ENCODE results near the gene SMIM1.
"Not testable (repeated sequence)": the region's sequence is repeated elsewhere in the genome, so short reads cannot be mapped to it uniquely, and the experiment has no call there.

SMIM1 gene

DNA sequence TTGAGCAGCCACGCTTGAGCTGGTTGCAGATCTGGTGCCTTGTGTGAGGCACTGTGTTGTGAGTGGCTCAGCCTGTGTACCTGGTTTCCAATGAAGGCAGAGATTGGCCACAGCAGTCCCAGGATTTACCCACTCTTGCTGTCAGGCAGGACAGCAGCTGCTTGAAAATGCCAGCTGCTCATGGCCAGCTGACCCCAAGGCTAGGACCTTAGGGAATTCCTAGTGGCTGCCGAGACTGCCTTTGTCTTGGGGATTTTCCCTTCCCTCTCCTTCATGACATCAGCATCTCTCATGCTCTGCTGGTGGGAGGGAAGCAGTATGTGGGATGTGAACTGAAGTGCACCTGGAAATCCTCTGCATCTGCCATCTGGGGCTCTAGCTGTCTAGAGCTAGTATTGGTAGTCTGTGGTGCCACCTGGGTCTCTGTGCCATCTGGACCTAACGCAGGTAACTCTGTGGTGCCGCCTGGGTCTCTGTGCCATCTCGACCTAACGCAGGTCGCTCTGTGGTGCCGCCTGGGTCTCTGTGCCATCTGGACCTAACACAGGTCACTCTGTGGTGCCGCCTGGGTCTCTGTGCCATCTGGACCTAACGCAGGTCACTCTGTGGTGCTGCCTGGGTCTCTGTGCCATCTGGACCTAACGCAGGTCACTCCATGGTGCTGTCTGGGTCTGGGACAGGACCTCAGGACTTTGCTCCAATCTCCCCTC lies 27.6 kb downstream of the SMIM1 start:
- no peak for FAIRE-seq

DNA sequence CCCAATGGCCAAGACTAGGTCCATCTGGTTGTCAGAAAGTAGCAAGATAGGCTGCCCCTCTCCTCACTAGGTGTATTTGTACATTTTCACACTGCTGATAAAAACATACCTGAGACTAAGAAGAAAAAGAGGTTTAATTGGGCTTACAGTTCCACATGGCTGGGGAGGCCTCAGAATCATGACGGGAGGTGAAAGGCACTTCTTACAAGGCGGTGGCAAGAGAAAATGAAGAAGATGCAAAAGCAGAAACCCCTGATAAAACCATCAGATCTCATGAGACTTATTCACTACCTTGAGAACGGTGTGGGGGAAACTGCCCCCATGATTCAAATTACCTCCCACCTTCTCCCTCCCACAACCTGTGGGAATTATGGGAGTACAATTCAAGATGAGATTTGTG lies 28.2 kb downstream of the SMIM1 start:
- FAIRE-seq, result not testable (repeated sequence)

DNA sequence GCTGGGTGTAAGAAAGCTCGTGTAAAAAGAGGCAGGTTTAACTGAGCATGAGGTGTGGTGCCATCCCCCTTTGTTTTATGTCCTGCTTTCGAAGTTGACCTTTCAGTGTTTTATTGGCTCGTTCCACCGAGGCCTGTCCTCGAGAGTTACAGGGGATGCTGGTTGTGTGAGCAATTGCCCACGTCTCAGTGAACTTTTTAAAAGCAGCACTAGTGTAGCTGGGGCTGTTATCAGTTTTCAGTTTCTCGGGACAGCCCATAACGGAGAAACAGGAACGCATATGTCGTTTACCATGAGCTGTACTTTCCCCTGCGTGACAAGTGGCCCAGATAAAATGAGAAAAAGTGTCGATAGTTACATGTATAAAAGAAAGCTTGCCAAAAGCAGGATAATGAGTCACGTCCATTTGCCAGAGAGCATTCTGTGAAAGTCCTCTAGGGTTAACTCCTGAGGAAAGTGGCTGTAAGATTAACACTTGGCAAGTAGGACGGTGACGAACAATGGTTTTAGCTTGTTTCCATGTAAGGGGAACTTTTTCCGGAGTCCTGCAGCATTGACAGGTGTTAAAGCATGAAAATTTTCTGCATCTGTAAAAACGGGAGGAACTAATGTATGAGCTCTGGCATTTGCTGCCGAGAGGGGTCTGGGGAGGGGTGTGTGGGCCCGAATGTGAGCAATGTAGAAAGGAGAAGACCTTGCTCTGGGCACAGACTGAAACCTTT lies 31.5 kb downstream of the SMIM1 start:
- no peak for FAIRE-seq

DNA sequence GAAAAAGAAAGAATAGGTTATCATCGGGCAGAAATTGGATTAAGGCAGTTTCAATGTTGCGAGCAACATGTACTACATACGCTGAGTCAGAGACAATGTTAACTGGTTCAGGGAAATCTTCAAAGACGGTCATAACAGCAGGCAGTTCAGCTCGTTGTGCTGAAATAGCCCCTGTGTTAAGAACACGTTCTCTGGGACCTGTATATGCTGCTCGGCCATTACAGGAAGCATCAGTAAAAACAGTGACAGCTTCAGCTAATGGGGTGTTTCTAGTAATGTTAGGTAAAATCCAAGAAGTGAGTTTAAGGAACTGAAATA lies 32.0 kb downstream of the SMIM1 start:
- FAIRE-seq, result not testable (repeated sequence)

DNA sequence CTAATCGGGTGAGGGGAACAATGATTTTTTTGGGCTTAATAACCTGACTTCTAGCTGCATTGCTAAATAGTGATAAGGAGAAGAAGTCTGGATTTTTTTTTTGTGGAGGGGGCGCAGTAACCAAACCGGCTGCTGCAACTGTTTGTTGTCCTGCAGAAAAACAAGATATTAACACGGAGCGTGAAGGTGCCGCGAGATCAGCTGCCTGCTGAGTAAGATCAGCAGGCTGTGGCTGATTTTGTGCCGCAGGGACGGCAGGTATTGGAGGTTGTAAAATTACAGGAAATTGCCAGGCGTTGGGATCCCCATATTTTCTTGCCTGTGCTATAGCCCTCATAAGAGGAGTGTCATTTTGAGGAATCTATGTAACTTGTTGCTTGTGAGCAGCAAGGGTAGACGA lies 32.5 kb downstream of the SMIM1 start:
- FAIRE-seq, result no peak

DNA sequence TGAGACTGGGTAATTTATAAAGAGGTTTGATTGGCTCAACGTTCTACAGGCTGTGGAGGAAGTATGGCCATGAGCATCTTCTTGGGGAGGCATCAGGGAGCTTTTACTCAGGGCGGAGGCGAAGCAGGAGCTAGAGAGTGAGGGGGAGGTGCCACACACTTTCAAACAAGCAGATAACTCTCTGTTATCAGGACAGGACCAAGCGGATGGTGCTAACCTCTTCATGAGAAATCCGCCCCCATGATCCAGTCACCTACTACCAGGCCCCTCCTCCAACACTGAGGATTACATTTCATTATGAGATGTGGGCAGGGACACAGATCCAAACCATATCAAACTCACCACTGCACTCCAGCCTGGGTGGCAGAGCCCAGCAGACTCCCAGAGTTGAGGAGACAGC lies 35.2 kb downstream of the SMIM1 start:
- no peak for FAIRE-seq

DNA sequence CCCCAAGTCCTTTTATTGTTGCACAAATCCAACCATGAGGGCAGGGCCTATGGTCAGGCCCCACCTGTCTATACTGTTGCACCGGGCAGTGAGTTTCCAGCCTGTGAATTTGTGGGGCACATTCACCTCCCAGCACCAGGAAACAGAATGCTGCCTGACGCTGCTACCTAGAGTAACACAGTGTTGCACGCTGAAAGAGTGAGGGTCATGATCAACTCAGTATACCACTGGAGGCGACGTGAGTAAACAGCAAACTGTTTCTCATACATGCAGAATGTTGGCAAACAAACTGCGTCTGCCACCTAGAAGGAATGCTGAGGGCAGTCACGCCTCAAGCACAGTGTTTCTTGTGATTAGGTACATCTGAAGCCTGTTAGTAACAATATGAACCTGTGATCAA lies 37.1 kb downstream of the SMIM1 start:
- no peak for FAIRE-seq

DNA sequence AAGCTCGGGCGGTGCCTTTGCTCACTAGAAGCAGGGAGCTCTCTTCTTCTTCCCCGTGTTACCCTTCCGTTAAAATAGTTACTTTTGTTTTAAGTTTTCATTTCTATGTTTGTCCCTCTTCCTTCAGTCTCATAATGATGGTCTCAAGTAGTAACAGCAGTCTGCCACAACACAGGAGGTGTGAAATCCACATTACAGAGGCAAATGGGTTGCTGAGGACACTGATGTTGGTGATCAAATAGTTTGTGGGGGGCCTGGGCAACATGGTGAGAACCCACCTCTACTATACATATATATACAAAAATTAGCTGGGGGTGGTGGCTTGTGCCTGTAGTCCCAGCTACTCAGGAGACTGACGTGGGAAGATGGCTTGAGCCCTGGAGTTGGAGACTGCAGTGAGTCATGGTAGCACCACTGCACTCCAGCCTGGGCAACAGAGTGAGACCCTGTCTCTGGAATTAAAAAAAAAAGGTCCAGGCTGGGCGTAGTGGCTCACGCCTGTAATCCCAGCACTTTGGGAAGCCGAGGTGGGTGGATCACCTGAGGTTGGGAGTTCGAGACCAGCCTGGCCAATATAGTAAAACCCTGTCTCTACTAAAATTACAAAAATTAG lies 37.7 kb downstream of the SMIM1 start:
- FAIRE-seq, result not testable (repeated sequence)

DNA sequence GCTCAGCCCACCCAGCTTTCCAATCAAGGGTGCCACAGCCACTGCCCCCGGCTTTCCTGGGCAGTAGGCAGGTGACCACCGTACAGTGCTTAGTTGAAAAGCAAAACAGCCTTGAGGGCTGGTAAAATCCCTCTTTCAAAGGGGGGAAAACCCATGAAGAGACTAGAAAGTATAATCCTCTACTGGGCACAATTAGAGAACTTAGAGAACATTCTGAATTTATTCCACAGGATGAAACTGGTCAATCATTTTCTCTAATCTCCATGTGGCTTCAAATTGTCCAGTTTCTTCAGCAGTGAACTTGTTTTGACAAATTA lies 39.0 kb downstream of the SMIM1 start:
- no peak for FAIRE-seq

DNA sequence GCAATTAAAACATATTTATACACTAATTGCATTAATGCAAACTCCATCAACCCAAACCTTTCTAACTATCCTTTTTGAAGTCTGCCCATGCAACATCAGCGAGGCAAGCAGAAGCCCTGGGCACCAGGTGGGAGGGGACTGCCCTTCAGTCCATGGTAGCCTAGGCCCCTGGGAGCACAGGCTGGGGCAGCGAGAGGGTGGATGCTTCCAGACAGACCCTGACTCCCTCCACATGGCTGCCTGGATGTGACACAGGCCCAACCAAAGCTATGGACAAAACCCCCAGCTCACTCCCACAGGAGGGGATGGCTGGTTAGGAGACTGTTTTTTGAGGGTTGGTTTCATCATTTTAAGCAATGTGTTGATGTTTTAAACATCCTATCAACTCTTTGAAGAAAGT lies 41.5 kb downstream of the SMIM1 start:
- FAIRE-seq, result no peak

DNA sequence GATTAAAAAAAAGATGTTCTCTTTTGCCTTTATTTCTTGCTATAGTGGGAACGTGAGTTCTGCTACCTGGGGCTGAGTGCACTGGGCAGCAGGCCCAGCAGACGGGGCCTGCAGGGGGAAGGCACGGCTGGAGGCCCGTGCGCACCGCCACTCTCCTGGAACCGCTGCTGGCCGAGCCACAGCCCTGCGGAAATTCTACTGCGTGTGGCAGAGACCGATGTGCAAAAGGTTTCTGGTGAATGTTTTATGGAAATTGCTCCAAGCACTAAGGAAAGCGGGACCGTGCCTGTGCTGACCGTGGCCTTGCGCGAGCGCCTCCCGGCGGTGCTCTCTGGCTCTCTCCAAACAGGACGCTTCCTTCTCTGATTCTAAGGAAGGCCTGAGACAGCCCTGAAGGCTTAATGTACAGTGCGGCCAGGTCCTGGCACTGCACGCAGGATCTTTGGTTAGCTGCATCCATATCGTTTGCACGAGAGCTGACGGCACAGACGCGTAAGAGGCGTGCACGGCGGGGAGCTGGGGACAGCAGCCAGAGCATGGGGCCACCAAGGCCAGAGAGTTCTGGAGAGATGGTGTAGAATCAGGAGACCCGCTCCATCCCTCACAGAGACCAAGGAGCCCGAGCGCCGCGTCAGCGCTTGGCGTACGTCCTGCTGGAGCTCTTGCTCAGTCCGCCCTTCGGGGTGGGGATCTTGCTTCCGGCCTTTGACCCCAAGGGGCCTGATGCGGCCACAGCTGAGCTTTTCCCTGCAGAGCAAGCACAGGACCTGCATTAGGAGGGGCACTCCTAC lies 42.4 kb downstream of the SMIM1 start:
- no peak for FAIRE-seq

DNA sequence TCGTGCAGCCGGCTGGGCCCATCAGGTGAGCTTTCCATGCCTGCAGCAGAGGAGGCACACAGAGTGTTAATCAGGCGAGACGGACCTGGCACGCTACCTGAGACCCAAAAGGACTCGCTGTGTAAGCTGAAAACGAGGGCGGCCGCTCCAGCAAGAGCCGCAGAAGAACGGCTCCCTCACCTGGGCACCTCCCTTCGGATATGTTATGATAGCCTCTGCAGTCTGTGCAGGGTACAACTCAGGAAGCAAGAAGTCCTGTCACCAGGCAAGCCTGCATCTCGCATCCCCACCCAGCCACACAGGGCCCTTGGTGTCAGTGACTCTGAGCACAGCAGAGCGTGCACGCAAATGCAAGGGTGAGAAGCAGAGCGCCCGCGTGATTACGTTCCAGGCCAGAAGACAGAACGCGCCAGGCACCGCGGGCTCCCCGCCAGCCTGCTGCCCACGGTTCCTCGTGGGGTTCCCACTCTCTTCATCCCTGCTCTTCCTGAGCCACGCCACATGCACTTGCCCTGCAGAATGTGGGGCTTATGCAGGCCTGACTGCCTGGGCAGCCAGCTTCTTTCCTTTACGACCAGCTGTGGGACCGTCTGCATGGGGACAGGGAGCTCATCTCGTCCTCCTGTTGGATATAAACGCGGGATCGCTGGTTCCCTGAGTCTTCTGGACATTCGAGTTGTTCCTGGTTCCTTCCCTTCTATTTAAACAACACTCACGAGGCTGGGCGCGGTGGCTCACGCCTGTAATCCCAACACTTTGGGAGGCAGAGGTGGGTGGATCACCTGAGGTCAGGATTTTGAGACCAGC lies 44.0 kb downstream of the SMIM1 start:
- FAIRE-seq, result no peak

DNA sequence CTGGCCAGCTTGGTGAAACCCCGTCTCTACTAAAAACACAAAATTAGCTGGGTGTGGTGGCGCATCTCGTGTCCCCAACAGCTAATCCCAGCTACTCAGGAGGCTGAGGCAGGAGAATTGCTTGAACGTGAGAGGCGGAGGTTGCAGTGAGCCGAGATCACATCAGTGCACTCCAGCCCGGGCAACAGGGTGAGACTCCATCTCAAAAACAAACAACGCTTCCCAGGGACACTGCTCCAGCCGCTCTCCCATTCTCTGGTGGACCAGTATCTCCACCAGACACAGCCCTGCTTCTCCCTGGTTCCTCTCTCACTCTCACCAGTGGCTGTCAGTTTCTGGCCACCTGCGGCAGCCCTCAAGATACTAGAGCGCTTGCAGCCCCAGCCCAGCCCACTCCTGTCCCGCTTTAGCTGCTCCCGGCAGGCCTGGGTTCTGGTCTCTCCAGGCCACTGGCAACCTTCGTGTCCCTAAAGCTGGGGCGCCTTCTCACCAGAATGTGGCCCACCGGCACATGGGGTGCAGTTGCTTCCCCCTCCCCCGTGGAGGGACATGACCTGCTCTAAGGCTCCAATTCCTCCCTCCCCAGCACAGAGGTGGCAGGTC lies 44.7 kb downstream of the SMIM1 start:
- no peak for FAIRE-seq

DNA sequence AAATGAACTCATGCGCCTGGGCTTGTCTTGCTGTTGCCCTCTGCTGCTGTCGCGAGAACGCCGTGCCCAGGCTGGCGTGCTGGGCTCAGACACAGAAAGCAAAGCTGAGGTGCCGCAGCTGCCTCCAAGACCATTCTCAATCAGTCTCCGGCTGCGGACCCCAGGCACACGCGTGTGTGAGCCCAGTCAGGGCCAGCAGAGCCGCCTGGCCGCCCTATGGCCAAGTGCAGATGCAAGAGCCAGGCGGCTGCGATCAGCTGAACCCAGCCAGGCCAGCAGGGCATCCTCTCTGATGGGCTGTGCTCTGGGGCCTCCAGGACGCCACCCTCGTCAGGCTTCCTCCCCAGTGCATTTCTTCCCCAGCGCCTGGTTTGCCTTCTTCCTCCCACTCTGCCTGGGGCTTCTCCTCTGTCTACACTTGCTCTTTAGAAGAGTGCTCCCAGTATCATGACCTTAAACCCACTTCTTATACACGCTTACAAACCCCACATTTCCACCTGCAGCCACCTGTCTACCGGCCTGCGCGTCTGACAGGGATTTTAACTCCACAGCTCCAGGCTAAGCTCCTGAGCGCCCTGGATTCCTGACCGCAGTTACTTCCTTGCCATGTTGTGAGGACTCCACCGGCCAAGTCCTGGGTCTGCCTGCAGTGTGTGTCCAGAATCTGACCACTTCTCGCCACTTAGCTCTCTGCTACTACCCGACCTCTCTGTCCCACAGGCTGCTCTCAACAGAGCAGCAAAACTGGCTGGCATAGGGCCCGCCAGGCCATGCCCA lies 45.5 kb downstream of the SMIM1 start:
- no peak for FAIRE-seq

DNA sequence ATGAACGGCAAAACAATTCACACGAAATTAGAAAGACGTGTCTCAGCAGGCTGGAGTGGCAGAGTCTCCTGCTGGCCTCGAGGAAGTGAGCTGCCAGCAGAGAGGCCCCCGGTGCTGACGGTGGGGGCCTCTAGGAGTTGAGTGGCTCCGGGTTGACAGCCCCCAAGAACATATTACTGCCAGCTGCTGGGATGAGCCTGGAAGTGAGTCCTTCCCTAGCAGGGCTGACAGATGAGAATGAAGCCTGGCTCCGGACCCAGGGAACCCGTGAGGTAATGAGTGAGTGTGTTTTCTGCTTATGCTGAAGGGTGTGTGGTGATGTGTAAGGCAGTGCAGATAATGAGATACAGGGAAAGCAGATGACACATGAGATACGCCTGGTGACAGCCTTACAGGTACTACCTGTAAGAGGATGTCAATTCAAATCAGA lies 47.2 kb downstream of the SMIM1 start:
- no peak for FAIRE-seq

DNA sequence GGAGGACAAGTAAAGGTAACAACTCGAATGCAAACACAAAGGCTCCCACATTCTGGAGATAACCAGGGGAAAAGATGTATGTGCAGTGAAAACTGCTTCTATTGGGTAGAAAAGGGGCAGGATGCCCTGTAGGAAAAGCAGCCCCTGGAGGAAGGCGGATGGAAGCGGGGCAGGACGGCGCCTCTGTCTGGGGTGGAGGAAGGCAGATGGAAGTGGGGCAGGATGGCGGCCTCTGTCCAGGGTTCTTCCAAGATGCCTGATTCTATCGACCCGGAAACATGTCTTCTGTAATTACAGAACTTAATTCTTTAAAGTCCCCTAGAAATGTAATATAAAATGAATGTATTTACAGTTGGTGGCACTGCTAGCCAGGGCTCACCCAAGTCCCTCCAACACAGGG lies 47.8 kb downstream of the SMIM1 start:
- FAIRE-seq, result no peak

DNA sequence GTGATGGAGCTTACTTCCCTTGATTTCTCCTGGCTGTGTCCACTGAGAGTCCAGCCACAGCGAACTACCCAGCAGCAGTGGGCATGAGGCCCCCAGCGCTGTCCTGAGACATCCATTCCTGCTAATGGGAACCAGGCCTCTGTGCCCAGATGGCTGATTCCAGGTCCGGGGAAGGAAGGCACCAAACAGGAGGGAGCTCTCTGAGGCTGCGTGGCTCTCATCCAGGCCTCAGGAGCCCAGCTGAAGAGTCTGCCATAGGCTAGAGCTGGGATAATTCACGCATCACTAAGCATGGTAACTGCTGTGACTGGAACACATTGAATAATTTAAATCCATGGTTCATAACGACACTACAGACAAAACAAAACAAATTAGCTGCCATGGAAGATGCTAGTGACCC lies 48.5 kb downstream of the SMIM1 start:
- no peak for FAIRE-seq

DNA sequence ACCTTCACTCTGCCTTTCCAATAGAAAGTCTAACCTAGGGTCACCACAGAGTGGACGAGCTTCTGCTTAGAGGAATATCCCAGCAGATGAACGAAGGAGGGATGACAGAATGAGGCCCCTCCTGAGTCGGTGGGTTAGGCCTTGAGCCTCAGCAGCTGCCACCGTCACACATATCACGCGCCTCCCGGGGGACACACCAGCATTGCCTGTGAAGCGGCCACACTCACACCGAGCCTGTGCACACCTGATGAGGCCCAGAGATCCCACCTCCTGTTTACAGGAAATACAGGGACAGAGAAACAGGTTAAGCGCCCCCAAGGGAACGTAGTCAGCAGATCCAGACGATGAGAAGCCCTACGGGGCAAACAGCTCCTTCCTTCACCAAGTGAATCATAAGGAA lies 48.9 kb downstream of the SMIM1 start:
- FAIRE-seq, result no peak

DNA sequence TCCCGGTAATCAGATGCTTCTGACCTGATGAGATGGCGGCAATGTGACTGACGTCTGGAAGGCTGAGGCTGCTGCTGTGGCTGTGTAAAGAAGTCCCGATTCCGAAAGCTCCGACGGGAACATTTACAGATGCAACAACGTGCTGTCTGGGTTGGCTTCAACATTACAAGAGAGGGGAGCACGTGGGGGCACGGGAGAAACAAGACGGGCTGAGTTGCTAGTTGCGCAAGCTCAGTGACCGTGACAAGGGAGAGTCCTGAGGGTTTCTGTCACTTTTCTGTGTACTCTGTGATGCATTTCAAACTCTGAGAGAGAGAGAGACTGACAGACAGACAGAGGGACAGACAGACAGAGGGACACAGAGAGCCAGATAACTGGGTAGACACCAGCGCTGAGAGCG lies 49.4 kb downstream of the SMIM1 start:
- no peak for FAIRE-seq

DNA sequence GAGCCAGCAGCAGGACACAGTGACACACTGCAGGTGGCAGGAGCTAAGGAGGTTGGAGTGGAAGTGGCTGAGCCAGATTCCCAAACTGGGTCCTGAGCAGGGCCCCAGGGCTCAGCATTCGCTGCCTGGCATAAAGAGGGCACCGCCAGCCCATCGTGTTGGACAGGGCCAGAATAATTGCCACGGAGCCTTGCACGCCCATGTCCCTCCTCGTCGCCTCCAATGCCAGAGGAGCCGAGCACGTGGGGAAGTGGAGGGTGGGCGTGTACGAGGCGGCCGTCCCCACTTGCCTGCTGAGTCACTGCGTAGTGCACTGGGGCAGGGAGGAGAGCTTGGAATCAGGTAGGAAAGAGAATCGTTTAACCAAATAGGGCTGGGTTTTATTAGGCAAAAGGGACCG lies 49.9 kb downstream of the SMIM1 start:
- no peak for FAIRE-seq

DNA sequence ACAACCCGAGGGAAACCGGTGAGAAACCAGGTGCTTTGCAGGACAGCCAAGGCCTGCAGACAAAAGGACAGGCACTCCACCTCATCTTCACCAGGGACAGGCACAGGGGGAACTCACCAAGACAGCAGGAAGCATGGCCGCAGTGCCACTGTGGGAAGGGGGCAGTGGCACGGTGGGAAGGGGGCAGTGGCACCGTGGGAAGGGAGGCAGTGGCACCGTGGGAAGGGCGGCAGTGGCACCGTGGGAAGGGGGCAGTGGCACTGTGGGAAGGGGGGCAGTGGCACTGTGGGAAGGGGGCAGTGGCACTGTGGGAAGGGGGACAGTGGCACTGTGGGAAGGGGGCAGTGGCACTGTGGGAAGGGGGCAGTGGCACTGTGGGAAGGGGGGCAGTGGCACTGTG lies 52.1 kb downstream of the SMIM1 start:
- FAIRE-seq, result no peak

DNA sequence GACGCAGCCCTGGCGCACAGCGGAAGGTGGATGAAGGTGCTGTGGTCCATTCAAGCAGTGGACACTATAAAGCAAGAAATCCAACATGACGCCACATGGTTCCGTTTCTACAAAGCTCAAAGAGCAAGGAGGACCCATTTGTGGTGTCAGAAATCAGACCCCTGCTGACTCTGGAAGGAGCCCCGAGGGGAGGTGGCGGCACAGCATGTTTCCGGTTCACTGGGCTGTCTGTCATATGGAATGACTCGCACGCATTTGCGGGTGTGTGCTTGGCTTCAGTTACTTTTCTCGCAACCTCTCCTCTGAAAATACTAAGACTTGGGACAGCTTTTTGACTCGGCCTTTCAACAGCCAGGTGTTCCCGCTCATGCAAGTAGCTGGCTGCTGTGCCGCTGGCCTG lies 52.8 kb downstream of the SMIM1 start:
- no peak for FAIRE-seq
